Measurements from ENCODE around the gene HOXA7. TPM values are rescaled to one million over a fixed set of nuclear protein-coding genes. Genes with fewer than 3 reads are reported as not detected.
A peak's percentile ranks its signal among the peaks of the same experiment; 100 is the strongest.

The HOXA7 gene
- total RNA-seq, 4 donors from 2014 or later = 3.3 to 11.8 (median 5.7) TPM

- Histone ChIP-seq H3K36me3 (no peaks in the 10 kb centered on the region), H3K4me3 (peak overlapping the region; percentile 29 to 70 (median 46)), H3K27ac (peak overlapping the region; percentile 73 to 95 (median 84)), H3K4me1 (peaks cover 0 to 73% (median 0%) of the 10 kb centered on the region in 4 donors), H3K27me3 (no peaks in the 10 kb centered on the region), H3K9me3 (no peaks in the 10 kb centered on the region)
- no peak for TF ChIP-seq CTCF (IDR thresholded peaks at IDR 0.05)
- no peak for TF ChIP-seq POLR2A (IDR thresholded peaks at IDR 0.05)
- DNase-seq = peak in 1 of 3 donors; percentile 69
These were observed 42.3 kb downstream of the HOXA7 start for GRCh38 chr7:27113991-27114769.

- H3K9me3 ChIP-seq = no peaks in the 10 kb centered on the region
- H3K36me3 ChIP-seq = no peaks in the 10 kb centered on the region
- peaks cover 0 to 70% (median 0%) of the 10 kb centered on the region in 4 donors for H3K4me1 ChIP-seq
- H3K27me3 ChIP-seq = no peaks in the 10 kb centered on the region
- peak in 2 of 3 donors; percentile 78 to 82 for DNase-seq
- TF ChIP-seq POLR2A (IDR thresholded peaks at IDR 0.05) (peak in 1 of 2 donors; percentile 40), CTCF (IDR thresholded peaks at IDR 0.05) (no peak)
- H3K4me3 ChIP-seq = peak overlapping the region; percentile 29 to 70 (median 46)
- H3K27ac ChIP-seq = peak overlapping the region; percentile 73 to 95 (median 84)
These were observed 43.2 kb downstream of the HOXA7 start for GRCh38 chr7:27112955-27113949.

- H3K9me3 ChIP-seq = no peaks in the 10 kb centered on the region
- peaks cover 0 to 61% (median 0%) of the 10 kb centered on the region in 4 donors for H3K4me1 ChIP-seq
- H3K27ac ChIP-seq = peak overlapping the region in 3 of 4 donors; percentile 73 to 93 (median 75)
- H3K27me3 ChIP-seq = no peaks in the 10 kb centered on the region
- no peaks in the 10 kb centered on the region for H3K36me3 ChIP-seq
- DNase-seq = no peak
- H3K4me3 ChIP-seq = peak overlapping the region in 1 of 4 donors; percentile 64
- TF ChIP-seq POLR2A (IDR thresholded peaks at IDR 0.05) (no peak), CTCF (IDR thresholded peaks at IDR 0.05) (no peak)
These were observed 44.1 kb downstream of the HOXA7 start for GRCh38 chr7:27112361-27112760.

- Histone ChIP-seq H3K4me3 (no peak overlapping the region), H3K4me1 (peaks cover 0 to 57% (median 0%) of the 10 kb centered on the region in 4 donors), H3K27ac (peak overlapping the region; percentile 46 to 93 (median 74)), H3K36me3 (no peaks in the 10 kb centered on the region), H3K27me3 (no peaks in the 10 kb centered on the region), H3K9me3 (no peaks in the 10 kb centered on the region)
- DNase-seq = no peak
- TF ChIP-seq CTCF (IDR thresholded peaks at IDR 0.05) = no peak
These were observed 44.7 kb downstream of the HOXA7 start for GRCh38 chr7:27111751-27112277.

- no peaks in the 10 kb centered on the region for H3K9me3 ChIP-seq
- peaks cover 0 to 51% (median 0%) of the 10 kb centered on the region in 4 donors for H3K4me1 ChIP-seq
- peak in 1 of 3 donors; percentile 41 for DNase-seq
- H3K27ac ChIP-seq = peak overlapping the region; percentile 46 to 93 (median 74)
- H3K27me3 ChIP-seq = no peaks in the 10 kb centered on the region
- peak overlapping the region in 1 of 4 donors; percentile 24 for H3K4me3 ChIP-seq
- TF ChIP-seq POLR2A (IDR thresholded peaks at IDR 0.05) = no peak
- TF ChIP-seq CTCF (IDR thresholded peaks at IDR 0.05) = no peak
- H3K36me3 ChIP-seq = no peaks in the 10 kb centered on the region
These were observed 45.3 kb downstream of the HOXA7 start for GRCh38 chr7:27111042-27111750.

Data from Peyer's patch (tissue), 4 donors.